ENCODE data around the gene CNTN4. TPM values are rescaled to one million over a fixed set of nuclear protein-coding genes. Genes with fewer than 3 reads are reported as not detected.

Gene CNTN4
- total RNA-seq, 1 donor from 2014 or later: 40.0 TPM

DNA sequence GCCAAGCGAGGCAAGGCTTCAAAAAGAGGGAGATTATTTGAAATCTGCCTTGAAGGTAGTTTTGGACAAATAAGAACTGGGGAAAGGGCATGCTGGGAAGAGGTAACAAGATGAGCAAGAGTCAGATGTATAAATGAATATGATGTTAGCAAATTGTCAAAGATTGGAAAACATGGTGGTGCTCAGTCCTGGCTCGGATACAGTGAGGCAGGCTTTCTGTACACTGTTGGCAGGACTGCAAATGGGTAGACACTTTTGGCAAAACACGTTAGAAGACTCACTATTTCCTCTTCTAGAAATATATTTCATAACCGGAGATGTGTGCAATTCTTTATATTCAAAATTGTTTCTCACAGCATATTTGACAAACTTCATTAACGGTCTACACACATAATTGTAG lies 581.6 kb downstream of the CNTN4 start:
- no peak for DNase-seq (ENCODE audit: low spot score)

DNA sequence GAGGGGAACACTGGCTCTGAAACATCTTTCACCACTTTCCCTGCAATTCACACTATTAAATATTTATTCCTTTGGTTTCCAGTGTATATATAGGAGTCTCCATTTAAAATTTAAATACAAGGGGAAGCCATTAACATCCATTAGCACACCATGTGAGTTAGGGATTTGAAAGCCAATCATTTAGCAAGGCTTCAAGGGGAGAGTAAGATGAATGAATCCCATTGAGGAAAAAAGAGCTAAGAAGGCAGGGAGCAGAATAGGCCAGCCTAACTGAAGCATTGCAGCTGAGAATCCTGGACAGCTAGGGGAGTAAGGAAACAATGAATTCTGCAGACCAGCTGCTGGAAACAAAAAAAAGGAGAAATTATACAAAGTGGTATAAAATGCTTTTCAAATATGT lies 585.4 kb downstream of the CNTN4 start:
- DNase-seq (ENCODE audit: low spot score): no peak

DNA sequence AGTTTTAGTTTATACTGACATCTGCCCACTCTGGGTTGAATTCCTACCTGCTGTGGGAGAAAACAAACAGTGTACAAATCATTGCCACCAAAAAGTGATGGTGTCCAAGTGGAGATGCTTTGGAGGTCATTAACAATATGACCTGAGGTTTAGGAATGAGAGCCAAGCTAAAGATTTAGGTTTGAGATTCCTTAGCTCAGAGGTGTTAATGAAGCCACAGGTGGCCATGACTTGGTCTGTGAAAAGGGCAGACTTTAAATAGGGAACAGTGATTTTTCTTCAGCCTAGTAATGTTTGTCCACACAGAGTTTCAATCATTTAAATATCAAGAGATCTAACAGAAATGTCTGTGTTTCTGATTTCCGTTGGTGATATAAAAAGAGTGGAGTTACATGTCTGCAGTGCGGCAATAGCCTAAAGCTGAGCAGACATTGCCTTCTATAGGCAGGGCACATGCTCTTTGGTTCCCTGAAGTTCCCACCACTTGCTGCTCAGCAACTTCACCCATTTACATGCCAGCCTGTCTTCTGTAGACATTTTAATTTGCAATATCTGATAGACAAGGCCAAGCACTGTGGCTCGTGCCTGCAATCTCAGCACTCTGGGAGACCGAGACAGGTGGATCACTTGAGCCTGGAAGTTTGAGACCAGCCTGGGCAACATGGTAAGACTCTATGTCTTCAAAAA lies 588.3 kb downstream of the CNTN4 start:
- DNase-seq (ENCODE audit: low spot score): no peak

DNA sequence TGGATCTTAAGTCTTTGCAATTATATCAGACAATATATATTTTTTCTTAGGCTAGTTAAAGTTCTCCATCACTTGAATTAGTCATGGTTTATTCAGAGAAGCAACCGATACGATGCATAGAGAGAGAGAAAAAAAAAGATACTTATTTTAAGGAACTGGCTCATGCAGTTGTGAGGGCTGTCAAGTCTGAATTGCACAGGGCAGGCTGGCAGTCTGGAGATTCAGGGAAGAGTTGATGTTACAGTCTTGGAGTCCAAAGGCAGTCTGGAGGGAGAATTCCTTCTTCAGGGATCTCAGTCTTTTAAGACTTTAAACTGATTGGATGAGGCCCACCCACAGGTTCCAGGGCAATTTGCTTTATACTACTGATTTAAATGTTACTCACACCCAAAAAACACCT lies 598.9 kb downstream of the CNTN4 start:
- no peak for DNase-seq (ENCODE audit: low spot score)

DNA sequence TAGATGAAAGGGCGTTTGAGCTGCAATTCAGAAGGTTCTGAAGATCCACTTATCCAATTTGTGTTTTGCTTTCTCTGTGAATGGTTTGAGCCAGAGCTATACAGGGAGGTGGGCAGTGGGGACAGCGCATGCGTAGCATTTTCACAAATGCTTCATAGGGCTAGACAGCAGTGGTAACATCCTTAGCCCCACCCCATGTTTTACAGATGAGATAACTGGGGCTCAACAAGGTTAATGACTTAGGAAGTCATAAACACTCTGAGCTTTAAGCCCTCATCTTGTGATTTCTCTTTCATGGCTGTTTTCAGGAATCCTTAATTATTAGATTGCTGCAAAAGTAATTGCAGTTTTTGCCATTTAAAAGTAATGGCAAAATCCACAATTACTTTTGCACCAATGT lies 602.8 kb downstream of the CNTN4 start:
- DNase-seq (ENCODE audit: low spot score): no peak

DNA sequence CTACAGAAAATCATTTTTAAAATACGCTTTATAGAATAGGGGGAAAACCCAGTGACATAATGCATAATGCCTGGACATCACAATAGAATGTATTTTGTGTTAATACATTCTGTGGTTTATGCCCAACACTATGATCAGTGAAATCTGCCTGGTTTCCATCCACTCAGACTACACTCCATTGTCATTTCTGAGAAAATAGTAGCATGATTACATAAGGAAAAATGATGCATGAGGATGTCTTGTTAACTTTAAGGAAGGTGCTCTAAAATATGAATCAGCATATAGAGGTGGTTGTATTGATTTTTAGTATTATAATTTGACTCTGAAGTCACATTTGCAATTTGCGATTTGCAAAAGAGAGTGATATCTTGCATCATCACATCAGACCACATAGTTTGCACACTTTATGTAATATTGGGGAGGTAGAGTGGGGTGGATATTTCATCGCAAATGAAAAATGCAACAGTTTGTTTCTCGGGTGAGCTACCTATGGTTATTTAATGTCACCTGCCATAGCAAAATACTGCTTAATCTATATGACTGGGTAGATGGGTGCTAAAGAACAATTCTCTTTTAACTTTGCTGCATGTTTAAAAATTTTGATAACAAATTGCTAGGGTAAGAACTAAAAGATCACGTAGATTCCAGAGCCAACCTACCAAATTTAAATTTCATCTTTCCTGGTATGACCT lies 607.6 kb downstream of the CNTN4 start:
- DNase-seq (ENCODE audit: low spot score): no peak

DNA sequence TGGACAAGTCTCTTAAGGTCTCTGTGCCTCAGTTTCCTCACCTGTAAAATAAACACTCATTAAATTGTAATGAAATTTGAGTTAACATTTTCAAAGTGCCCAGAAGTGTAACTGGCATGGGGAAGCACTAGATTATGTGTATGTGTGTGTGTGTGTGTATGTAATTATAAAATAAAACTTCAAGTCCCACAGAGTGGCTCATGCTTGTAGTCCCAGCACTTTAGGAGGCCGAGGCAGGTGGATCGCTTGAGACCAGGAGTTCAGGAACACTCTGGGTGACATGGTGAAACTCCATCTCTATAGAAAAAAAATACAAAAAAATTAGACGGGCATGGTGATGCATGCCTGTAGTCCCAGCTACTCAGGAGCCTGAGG lies 608.2 kb downstream of the CNTN4 start:
- no peak for DNase-seq (ENCODE audit: low spot score)

DNA sequence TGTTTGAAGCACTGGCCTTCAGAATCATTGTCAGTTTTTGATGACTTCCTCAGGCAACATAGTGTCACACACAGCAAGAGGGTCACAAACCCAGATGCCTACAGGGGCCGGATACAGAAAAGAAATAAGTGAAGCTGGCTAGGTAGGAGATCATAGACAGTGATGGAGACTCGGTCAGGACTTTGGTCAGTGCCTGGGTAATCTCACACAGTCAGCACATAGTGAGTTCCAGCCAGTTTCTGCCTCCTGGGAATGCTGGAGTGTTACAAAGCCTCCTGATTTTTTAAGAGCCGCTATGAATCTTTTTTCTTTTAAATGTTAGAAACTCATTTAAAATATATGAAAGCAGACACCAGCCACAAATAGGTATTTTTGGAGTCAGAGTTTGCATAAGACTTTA lies 612.4 kb downstream of the CNTN4 start:
- DNase-seq (ENCODE audit: low spot score): peak; percentile 2

DNA sequence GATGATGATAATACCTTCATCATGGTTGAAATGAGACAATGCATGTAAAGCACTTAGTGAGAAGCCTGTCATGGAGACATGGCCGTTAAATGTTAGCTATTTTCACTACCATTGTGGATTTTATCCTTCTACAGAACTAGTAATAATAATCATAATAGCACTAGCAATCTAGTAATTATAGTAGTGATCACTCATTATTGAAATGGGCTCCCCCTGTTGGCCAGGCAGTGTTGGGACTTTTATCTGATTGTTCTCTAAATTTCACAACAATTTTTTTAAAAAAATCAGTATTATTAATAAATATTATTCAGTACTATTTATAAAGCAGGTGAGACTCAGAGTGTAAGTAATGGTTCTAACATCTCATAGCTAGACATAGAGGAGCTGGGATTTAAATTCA lies 615.3 kb downstream of the CNTN4 start:
- no peak for DNase-seq (ENCODE audit: low spot score)

DNA sequence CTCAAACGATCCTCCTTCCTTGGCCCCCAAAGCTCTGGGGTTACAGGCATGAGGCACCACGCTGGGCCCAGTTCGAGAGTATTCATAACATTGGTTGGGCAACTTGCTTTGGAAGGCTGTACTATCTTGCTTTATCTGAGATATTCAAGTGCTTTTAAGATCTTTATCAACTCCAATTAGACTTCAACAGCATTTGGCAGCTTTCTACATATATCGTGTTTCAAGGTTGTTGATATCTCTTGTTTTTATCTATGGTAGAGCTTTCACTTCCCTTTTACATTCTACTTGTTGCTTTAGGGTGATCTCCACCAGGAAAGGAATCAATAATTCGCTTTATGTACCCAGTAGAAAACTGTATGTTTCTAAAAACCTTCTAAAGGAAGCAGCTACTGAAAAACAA lies 616.2 kb downstream of the CNTN4 start:
- no peak for DNase-seq (ENCODE audit: low spot score)

DNA sequence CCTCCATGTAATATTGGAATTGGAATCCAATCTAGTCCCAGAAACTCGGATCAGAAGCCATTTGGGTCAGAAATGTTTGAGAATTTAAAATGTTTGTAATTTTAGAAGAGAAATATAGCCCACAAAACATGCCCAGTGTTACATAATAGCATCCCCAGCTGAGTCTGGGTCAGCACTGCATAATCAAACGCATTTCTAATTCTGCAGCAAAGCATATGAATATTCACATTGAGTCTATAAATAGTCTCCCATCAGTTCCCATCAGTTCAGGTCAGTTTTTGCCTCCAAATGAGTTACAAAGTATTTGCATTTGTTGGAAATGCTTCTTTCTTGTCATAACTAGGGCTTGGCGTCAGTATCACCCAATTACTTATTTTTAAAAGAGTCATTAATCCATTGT lies 628.4 kb downstream of the CNTN4 start:
- no peak for DNase-seq (ENCODE audit: low spot score)

DNA sequence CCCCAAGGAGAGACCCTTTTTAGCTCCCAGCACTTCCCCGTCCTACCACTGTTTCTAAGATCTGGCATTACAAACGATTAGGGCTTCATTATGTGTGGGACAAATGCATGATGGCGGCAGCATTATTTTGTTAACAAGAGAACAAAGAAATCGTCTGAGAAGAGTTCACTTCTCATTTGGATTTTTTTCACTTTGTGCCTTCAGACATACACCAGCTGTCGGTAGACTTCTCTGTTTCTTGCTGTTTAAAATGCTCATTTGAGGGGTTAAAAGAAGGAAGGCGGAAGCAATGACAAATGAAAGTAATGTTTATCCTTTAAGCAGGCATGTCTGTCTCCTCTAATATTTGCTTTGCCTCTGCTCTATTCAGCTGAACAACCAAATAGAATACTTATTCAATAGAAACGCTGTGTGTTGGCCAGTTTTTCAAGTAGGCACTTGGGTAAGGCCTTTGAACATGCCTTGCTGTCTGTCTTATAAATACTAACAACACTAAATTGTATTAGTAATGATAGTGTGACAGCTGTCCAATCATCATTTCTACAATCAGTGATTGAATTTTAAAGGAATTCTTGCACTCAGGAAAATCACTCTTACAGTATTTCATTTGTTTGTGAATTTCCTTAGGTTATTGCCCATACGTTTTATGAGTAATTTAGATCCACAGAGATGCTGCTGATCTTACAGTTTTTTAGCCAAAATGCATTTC lies 629.1 kb downstream of the CNTN4 start:
- no peak for DNase-seq (ENCODE audit: low spot score)

DNA sequence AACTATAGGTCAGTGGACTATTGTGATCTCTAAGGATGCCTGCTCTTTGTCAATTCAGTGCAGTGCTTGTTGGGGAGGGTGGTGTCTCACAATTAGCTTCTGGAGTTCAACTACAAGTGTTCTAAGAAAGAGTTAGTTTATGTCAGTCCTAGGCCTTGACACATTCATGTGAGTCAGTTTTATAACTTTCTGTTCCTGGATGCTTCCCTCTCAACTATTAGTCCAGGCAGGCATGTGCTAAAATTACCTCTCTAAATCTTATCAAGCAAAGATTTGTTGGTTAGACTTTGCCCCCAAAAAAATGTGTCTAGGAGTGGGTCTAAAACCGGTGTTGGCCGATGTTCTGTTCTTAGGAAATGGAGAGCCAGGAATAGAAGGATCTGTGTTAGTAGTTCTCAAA lies 633.2 kb downstream of the CNTN4 start:
- no peak for DNase-seq (ENCODE audit: low spot score)

DNA sequence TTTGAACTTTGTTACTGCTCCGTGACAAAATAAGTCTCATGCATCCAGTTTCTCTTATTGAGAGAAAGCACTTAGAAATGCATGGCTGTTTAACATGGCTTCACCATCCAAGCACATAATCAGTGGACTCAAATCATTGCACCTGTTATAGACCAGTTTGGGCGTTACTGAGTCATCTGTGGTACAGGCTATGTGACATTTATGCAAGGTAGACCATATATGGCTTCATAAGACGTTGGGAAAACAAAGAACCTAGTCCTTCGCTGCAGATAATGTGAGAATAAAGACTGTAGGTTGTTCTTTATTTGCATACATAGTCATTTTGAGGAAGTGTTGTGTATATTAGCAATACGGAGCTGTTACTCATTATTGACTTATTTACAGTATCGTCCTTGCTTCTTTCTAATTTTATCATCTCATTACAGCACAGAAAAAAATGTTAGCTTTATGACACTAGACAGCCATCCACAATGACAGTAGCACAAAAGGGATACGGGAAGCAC lies 636.8 kb downstream of the CNTN4 start:
- DNase-seq (ENCODE audit: low spot score): no peak

DNA sequence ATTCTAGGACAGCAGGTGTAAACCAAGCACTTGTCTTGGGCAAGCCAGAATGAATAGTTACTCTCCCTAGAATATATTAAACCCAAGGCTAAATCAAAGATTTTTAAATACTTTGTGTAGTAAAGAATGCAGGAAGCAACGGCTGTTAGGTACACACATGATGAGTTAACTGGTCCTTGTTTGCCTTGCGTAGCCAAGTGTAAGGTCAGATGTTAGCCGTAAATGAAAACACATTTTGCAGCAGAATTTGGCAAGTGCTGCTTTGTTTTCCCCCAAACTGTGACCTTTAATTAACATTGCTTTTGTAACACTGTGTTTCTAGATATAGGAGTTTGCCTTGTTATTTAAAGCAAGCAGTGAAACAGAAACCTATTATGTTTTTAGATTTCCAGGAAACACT lies 642.9 kb downstream of the CNTN4 start:
- DNase-seq (ENCODE audit: low spot score): no peak

DNA sequence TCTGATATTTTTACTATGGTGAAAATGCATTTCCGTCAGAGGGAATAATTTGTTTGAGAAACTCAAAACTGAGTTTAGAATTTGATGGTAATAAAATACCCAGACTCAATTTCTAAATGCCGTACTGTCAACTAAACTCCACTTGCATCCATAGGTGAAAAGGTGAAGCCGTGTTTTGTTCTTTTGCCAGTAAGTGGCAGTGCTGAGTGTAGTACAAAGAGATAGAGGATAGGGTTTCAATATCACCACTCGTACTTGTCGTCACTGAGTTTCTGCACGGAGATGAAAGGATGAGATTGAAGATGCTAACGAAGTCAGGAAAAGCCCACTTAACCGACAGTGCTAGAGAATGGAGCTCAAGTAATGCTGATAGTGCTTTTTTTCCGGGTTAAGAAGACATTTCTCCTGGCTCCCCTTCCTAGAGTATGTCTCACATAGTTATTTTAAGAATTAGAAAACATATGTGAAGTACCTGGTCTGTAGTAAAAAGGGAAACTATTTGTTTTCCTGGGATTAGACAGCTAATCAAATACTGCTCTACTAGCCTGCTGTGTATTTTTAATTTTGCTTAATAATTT lies 666.4 kb downstream of the CNTN4 start:
- no peak for DNase-seq (ENCODE audit: low spot score)

DNA sequence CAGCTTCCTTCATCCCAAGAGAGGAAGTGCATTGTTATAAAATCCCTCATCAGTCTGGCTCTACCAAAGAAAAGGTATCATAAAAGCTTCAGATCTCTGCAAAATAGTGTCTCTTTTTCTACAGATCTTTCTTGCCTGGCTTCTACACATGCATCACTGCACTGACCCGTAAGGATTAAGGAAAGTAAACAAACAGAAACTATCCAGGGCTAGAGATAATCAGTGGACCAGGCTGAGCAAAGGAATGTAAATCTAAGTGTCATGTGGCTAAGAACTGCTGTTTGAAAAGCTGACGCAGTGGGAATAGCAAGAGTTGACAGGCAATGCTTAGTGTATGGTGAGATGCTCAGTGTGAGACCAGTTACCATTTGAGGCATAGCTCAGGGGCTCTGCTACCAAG lies 671.8 kb downstream of the CNTN4 start:
- DNase-seq (ENCODE audit: low spot score): peak; percentile 15

DNA sequence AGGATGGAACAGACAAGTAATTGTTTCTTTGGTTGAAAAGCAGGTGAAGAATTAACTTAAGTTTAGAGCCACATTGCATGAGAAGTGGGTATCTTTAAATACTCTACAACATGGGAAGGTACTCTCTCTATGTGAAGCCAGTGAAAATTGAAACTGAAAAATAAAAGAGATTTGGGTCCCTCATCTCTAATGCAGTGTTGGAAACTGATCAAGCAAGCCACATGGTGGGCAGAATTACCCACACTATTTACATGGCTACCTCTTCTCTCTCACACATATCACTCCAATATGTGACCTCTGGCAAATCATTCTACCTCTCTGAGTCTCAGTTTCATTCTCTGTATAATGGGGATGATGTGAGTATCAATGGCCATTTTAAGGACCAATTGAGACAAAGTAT lies 672.5 kb downstream of the CNTN4 start:
- no peak for DNase-seq (ENCODE audit: low spot score)

DNA sequence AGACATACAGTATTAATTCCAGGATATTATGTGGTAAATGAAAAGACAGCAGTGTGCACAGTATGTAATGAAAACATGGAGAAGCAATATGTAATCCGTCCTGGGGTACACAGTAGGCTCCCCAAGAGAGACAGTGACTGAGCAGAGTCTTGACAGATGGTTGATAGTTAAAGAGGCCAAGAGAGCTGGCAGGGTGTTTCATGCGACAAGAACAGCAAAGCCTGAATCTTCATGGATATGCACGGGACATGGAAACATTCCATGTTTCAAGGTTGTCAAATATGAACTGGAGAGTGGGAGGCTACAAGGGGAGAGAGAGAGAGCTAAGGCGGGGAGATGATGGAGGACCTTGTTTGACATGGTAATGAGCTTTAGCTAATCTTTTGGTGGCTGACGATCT lies 673.1 kb downstream of the CNTN4 start:
- no peak for DNase-seq (ENCODE audit: low spot score)

DNA sequence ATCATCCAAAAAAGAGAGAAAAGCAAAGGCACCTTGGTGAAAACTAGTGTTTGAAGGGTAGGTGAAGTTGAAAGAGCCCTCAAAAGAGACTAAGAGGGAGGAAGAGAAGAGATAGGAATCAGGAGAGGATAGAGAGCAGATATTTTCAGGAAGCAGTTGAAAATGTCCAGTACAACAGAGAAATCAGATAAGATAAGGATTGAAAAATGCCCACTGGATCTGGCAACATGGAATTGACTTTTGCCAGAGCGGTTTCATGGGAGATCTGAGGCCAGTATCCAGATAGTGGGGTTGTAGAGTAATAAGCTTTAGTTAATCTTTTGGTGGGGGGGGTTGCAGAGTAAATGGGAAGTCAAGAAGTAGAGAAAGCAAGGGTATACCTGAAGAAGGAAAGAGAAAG lies 674.1 kb downstream of the CNTN4 start:
- DNase-seq (ENCODE audit: low spot score): no peak

DNA sequence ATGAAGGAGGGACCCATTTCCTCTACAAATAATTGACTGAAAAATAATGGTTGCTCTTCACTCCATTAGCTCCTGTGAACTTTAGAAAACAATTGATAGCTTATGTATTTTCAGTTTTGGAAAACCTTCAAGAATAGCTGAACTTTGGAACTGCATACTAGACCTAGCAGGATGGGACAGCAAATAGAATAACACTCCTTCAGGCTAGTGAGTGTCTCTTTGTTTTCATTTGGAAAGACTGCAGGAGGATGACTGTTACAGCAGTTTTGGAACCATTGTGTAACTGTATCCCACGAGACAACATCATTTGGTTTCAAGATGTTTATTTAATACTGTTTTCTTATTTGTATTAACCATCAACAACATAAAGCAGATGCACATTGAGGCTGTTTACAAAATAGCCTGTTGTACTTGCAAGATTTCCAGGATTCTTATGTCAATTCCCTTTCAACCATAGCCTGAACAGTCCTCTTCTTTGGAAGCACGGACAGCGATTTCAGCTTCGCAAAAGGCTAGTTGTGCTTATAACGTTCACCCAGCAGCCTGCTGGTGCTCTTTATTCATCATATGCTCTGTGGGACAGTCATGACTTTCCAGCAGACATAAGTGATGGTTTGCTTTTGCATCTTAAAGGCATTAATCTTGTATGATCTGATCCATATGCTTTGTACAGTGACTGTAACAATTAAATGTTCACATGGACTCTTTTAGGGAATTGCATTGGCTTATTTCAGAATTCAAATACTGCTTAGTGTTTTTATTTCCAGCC lies 676.0 kb downstream of the CNTN4 start:
- DNase-seq (ENCODE audit: low spot score): no peak

DNA sequence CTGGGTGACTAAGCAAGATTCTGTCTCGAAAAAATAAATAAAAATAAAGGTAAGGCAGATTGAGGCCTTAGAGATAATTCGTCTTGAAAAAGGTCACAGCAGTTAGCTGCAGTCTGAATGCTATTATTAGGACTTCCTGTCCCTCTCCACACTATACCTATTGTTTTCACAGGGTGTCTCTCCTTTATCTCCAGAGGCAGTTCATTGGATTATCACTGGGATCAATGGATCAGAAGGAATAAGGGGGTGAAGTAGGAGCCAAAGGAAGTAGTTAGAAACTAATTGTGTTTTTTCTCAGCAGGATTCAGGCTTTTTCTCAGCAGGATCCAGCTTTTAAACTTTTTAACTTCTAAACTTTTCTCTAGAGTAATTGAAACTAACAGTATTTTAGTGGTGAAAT lies 684.6 kb downstream of the CNTN4 start:
- DNase-seq (ENCODE audit: low spot score): no peak

Measured in umbilical cord (tissue), 2 donors.